VCaP (cell line): ENCODE measurements around the gene IL32.

ENCODE experiments used
- H3K27ac ChIP-seq: fragments of 450-650 bp; 2 replicates; pipeline ENCODE4 v1.5.1; 2017
- TF ChIP-seq, protein P1 (sequence below): fragments of 450-650 bp; conservative IDR thresholded peaks from 2 replicates; pipeline ENCODE4 v1.5.1; 2017; ENCODE audit warnings: mild to moderate bottlenecking, moderate library complexity

Gene IL32

DNA sequence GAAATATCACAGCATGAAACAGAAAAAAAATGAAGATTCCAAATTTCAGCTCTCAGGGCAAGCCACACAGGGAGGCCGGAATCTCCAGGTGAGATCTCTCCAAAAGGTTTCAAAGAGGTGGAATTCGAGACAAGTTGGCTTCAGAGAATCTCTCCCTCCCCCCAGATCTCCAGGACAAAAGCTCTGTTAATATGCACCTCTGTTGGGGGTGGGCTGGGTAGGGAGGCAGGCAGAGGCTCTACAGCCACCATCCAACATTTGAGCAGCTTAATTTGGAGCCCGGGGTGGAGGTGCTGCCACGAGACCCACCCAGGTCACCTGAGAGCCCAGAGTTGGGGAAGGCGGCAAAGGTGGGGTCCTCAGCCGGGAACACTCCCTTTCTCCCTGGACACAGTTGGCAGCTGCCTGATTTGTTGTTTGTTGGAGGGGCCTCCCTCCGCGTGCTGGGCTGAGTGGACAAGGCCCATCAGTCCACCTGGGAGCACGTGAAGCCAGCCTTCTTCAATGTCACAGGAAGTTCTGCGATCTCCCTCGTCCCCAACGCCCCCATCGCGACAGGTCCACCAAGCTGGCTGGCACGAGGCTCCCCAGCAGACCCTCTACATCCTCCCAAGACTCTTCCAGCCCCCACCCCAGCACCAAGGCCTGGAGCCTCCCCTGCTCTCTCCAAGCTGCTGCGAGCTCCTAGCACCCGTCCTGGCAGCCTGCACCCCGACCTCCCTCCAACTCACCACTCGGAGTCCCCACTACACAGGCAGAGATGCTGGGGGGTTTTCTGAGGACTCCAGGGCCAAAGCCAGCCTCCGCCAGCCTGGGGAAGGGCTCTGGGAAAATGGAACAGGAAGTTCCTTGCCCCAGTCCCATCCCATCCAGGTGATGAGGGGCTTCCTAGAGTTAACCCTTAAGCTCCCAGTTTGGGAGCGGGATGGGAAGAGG, 33.3 kb downstream of the IL32 start, which contains the start of gene ZSCAN10:
ZSCAN10 (minus strand) TSS at position 836 of the 936 bp plus-strand sequence. CDS start 6,357 bp downstream, outside the sequence.
- H3K27ac ChIP-seq: no peak within 1 kb of the TSS
- TF ChIP-seq, protein P1, sequence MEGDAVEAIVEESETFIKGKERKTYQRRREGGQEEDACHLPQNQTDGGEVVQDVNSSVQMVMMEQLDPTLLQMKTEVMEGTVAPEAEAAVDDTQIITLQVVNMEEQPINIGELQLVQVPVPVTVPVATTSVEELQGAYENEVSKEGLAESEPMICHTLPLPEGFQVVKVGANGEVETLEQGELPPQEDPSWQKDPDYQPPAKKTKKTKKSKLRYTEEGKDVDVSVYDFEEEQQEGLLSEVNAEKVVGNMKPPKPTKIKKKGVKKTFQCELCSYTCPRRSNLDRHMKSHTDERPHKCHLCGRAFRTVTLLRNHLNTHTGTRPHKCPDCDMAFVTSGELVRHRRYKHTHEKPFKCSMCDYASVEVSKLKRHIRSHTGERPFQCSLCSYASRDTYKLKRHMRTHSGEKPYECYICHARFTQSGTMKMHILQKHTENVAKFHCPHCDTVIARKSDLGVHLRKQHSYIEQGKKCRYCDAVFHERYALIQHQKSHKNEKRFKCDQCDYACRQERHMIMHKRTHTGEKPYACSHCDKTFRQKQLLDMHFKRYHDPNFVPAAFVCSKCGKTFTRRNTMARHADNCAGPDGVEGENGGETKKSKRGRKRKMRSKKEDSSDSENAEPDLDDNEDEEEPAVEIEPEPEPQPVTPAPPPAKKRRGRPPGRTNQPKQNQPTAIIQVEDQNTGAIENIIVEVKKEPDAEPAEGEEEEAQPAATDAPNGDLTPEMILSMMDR: no peak

DNA sequence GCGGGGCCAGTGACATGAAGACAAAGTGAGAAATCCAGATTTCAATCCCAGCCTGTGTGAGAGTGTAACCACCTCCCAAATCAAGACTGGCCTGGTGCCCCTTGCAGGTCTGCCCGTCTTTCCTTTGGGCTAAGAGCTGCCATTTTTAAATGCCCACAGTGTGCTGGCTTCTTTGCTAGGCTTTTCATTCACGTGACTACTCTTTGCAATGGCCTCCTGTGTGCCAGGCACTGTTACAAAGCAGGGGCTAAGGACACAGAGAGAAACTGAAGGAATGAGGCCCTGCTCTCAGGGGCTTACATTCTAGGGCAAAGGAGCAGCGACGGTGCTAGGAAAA, 33.9 kb downstream of the IL32 start:
- H3K27ac ChIP-seq: no peak overlapping the region
- TF ChIP-seq, protein P1: no peak

DNA sequence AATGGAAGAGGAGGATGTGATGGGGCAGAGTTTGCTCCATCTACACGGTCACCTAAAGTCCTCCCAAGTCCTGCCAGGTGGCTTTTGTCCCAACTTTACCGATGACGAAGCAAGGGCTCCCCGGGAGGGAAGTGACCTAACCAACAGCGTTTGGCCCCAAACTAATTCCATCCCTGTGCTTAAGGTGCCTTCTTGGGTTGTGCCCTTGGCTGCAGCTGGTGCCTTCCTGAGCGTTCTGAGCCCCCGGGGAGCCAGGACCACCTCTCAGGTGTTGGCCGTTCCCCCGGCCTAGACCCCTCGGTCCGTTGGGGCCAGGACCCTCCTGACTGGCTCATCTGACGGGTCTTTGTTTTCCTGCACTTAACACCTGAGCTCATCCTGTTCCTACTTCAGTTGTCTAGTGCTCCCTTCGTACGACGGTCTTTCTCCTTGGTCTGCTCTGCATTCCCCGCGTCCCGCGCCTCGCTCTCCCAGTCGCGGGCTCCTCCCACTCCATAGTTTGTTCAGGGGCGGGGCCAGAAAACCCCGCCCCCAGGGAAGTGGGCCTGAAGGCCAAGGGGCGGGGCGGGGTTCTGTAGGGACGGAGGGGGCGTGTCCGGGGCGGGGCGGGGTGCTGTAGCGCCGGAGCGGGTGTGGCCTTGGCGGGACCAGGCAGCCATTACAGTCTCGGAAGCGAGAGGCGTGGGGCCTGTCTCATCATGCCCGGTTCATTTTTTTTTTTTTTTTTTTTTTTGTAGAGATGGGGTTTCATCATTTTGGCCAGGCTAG, 34.5 kb downstream of the IL32 start:
- TF ChIP-seq, protein P1: no peak
- no peak overlapping the region for H3K27ac ChIP-seq

DNA sequence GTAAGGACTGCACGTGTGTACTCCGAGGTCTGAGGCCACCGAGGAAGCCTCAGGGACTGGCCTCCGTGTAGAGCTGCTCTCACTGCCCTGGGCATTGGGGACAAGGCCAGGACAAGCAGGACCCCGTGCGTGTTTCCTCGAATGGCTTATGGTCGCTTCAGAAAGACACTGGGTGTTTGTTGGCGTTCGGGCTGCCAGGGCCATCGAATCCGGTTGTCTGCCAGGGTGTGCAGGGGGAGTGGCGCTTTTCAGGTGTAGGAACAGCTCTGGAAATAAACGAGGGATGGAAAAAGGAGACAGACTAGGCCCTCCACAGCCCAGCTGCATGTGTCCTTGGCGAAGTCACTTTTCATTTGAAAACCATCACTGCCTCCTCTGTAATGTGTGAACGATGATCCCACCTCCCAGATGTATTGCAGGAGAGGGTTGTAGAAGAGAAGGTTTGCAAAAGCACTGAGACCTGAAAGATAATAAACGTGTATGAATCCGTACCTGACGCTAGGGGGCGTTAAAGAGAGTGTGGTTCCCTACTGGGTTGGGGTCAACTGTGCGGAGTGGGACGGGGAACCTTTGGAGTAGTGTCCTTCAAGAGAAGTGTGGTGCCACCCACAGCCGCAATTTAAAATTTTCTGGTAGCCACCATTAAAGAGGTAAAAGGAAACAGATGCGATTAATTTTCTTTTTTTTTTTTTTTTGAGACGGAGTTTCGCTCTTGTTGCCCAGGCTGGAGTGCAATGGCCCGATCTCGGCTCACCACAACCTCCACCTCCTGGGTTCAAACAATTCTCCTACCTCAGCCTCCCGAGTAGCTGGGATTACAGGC, 35.8 kb downstream of the IL32 start:
- no peak overlapping the region for H3K27ac ChIP-seq
- TF ChIP-seq, protein P1: peak; percentile 41

DNA sequence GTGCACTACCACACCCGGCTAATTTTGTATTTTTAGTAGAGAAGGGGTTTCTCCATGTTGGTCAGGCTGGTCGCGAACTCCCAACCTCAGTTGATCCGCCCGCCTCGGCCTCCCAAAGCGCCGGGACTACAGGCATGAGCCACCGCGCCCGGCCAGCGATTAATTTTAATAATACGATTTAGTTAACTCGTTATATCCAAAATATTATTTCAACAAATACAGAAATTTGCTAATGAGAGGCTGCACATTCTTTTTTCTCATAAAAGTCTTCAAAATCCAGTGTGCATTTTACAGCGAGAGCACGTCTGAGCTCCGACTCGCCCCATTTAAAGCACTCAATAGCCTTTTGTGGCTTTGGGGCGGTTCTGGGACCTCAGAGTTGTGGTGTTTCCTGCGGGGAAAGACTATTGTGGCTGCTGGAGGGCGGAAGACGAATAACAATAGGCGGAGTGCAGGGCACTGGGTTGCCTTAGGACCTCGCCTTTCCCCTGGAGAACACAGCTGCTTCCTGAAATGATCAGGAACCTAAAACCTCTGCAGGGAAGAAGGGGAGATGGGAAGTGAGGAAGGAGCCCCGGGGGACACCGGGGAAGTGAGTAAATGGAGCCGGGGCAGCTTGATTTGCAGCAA, 36.5 kb downstream of the IL32 start:
- TF ChIP-seq, protein P1: no peak
- no peak overlapping the region for H3K27ac ChIP-seq

DNA sequence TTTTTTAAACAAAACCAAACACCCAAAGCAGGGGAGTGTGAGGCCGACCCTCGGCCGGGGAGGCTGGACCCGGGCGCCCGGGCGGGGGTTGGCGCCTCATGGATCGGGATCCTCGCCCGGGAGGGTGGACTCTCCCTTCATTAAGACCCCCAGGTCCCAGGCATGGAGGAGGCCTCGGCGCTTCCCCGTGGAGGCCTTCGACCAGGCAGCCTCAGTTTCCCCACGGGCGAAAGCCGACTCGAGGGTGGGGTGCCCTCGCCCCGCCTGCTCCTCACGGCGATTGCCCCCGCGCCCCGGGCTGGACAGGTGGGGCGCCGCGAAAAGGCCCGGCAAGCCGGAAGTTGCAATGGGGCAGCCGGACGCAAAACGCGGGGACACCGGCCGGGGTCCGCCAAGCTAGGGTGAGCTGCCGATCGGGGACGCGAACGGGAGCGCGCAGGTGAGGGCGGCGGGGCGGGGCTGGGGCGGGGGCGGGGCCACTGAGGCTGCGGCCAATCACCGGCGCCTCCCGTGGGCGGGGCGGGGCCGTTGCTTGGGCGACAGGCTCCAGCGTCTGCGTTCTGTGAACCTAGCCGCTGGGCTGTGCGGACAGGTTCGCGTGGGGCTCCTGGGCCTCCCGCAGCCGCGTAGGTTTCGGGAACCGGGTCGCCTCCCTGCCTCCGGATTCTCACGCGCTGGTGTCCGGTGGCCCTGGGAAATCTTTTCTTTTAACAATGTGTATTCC, 40.9 kb downstream of the IL32 start:
- peak overlapping the region; percentile 77 for H3K27ac ChIP-seq
- TF ChIP-seq, protein P1: no peak
